H1 (cell line): Measurements from ENCODE around the gene GPR156.

Source experiments
- CEBPB ChIP-seq: IDR thresholded peaks from 2 replicates; pipeline ENCODE4 v1.6.1; 2012; ENCODE audit warnings: low read depth, low read length
- EZH2 ChIP-seq: fragments of 200-600 bp; sonication (generic); IDR thresholded peaks from 2 replicates; pipeline ENCODE4 v1.7.1; 2012; ENCODE audit warnings: low read depth, mild to moderate bottlenecking, moderate library complexity, low read length, inconsistent platforms; ENCODE audit not compliant: severe bottlenecking
- JUN ChIP-seq: IDR thresholded peaks from 2 replicates; pipeline ENCODE4 v1.6.1; 2011; ENCODE audit warnings: low read depth, mild to moderate bottlenecking, improper control_type of control experiment, low read length
- TF ChIP-seq, protein P1 (sequence below), 3 experiments: IDR thresholded peaks; 1 replicate in 2 of 3; 2 replicates in 1 of 3; pipeline versions ENCODE4 v1.5.1 to v1.6.1; 2011; ENCODE audit warnings: low read length in 3 of 3, mild to moderate bottlenecking in 3 of 3, inconsistent platforms in 2 of 3, low read depth in 1 of 3, moderate library complexity in 1 of 3; ENCODE audit not compliant: insufficient read depth in 1 of 3; ENCODE audit errors: control extremely low read depth in 1 of 3

DNA sequence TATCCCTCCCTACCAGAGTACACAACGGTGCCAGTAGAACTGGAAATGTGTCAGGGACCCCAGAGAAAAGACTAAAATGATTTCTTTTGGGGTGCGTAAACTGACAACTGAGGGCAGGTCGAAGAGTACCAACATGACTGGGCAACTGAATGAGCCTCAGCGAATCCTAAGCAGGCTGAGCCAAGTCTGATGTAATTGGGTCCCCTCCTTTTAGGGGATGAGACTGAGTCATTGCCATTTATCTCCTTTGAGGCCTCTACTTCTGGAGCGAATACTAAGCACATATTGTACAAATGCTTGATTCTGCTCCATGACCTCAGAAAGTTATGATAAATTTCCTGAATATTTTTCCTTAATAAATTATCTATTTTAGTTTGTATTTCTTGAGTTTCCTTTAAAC lies 17.3 kb upstream of the GPR156 start:
- TF ChIP-seq, protein P1, sequence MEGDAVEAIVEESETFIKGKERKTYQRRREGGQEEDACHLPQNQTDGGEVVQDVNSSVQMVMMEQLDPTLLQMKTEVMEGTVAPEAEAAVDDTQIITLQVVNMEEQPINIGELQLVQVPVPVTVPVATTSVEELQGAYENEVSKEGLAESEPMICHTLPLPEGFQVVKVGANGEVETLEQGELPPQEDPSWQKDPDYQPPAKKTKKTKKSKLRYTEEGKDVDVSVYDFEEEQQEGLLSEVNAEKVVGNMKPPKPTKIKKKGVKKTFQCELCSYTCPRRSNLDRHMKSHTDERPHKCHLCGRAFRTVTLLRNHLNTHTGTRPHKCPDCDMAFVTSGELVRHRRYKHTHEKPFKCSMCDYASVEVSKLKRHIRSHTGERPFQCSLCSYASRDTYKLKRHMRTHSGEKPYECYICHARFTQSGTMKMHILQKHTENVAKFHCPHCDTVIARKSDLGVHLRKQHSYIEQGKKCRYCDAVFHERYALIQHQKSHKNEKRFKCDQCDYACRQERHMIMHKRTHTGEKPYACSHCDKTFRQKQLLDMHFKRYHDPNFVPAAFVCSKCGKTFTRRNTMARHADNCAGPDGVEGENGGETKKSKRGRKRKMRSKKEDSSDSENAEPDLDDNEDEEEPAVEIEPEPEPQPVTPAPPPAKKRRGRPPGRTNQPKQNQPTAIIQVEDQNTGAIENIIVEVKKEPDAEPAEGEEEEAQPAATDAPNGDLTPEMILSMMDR (IDR thresholded peaks at IDR 0.05; ENCODE audit: control extremely low read depth in 1 of 3, insufficient read depth in 1 of 3, low read depth in 1 of 3, low read length in 3 of 3) = no peak
- TF ChIP-seq JUN = no peak
- no peak for TF ChIP-seq CEBPB
- TF ChIP-seq EZH2 = no peak
